Right lobe of liver (tissue), 6 donors: ENCODE results near the gene BSND. TPM values are rescaled to one million over a fixed set of nuclear protein-coding genes. Genes with fewer than 3 reads are reported as not detected.

ENCODE experiments used
- ATAC-seq, 4 donors: fragments of 200-7000 bp; cut with Tn5 transposase; one replicate each; pipeline ENCODE4 v1.9.1; 2020; ENCODE audit warnings: mild to moderate bottlenecking in 4 of 4, moderate library complexity in 4 of 4
- DNase-seq, 3 donors: peaks; one replicate each; pipeline ENCODE4 v3.0.0-alpha.2; 2020
- H3K27ac ChIP-seq, 3 donors: fragments of 200-600 bp; one replicate each; pipeline ENCODE4 v1.8.0; 2022
- H3K27me3 ChIP-seq, 2 donors: fragments of 200-600 bp; one replicate each; pipeline ENCODE4 v1.8.0; 2022
- H3K36me3 ChIP-seq, 4 donors: fragments of 200-600 bp; sonication (generic) in 1 of 4; one replicate each; pipeline versions ENCODE4 v1.5.1 to v1.8.0; 2017 to 2022; ENCODE audit warnings: control low read depth in 1 of 4
- H3K4me1 ChIP-seq, 4 donors: fragments of 200-600 bp; sonication (generic) in 1 of 4; one replicate each; pipeline versions ENCODE4 v1.5.1 to v1.8.0; 2017 to 2022; ENCODE audit warnings: control low read depth in 1 of 4
- H3K4me3 ChIP-seq, 3 donors: fragments of 200-600 bp; one replicate each; pipeline ENCODE4 v1.8.0; 2022
- H3K9me3 ChIP-seq, 4 donors: fragments of 200-600 bp; sonication (generic) in 1 of 4; one replicate each; pipeline versions ENCODE4 v1.5.1 to v1.8.0; 2017 to 2022; ENCODE audit warnings: control low read depth in 1 of 4
- CTCF ChIP-seq, 4 donors: fragments of 200-600 bp in 3 of 4; fragments of 450-650 bp in 1 of 4; IDR thresholded peaks; one replicate each; pipeline versions ENCODE4 v1.5.1 to v1.8.0; 2016 to 2022; ENCODE audit warnings: antibody characterized with exemption in 4 of 4, mild to moderate bottlenecking in 2 of 4
- POLR2A ChIP-seq: fragments of 450-650 bp; IDR thresholded peaks from one replicate; pipeline ENCODE4 v1.6.1; 2017; ENCODE audit warnings: antibody characterized with exemption, mild to moderate bottlenecking
- WGBS: methylation state at CpG from one replicate; pipeline ENCODE4 v1.1.6; 2018; ENCODE audit warnings: low coverage, low lambda C conversion rate; ENCODE audit not compliant: insufficient coverage; ENCODE audit errors: missing lambda C conversion rate; 5-methylcytosine and 5-hydroxymethylcytosine counted together
- intact Hi-C, 2 donors: fragments of 100-400 bp; cut with DNase I; formaldehyde crosslinking; loops; one replicate each; pipeline versions ENCODE4 v1.11.2 to v1.14.1; 2022
- long read RNA-seq: library from polyadenylated mRNA; unstranded; transcript quantifications from one replicate; pipeline ENCODE4 v2.0.0, GENCODE V29; 2019
- total RNA-seq, 6 experiments: library from RNA; depleted of rRNA in 2 of 6; stranded (reverse); fragments of >200 nt in 2 of 6; fragmentation: NEBNext Ultra II Directional in 3 of 6; extraction: Animal tissue kit (Norgen Biotek cat#: 25700) in 3 of 6; gene quantifications; one replicate each; pipeline versions ENCODE4 v1.1.0 to v1.2.4, GENCODE V29; 2016 to 2023
- donor health status: DM: no; HTN: yes; CAD: no.
- donor health status: DM: no; HTN: no; CAD: no.
- donor health status: DM: no; HTN: no; CAD: no.
- donor health status: DM: no; HTN: yes; CAD: no.
- donor health status: DM: no; HTN: yes; CAD: no.

Gene BSND
- not detected for total RNA-seq
- long read RNA-seq = 0 reads

GRCh38 chr1:54998677-54999076 is at the start of gene BSND:
BSND (plus strand) TSS chr1:54998933; CDS start chr1:54999187, 254 bp downstream.
- ATAC-seq = no peak
- no peaks in the 10 kb centered on the region for H3K9me3 ChIP-seq
- H3K27me3 ChIP-seq = no peaks in the 10 kb centered on the region
- DNase-seq = no peak
- intact Hi-C loops = loop anchor here (5.0 kb wide), 2 partner anchors 46 to 51 kb away; no protein-coding TSS in a partner anchor
- no peak for TF ChIP-seq POLR2A
- TF ChIP-seq CTCF (IDR thresholded peaks at IDR 0.05) = no peak
- 38% methylated on average over 5 of the region's 7 CpGs for WGBS
- no peak within 1 kb of the TSS for H3K27ac ChIP-seq
- no peaks in the 10 kb centered on the region for H3K36me3 ChIP-seq
- no peak within 1 kb of the TSS for H3K4me3 ChIP-seq
- peaks cover 0 to 7% (median 0%) of the 10 kb centered on the region in 4 donors for H3K4me1 ChIP-seq

- H3K27ac ChIP-seq = no peak overlapping the region
- H3K36me3 ChIP-seq = no peaks in the 10 kb centered on the region
- no peaks in the 10 kb centered on the region for H3K9me3 ChIP-seq
- intact Hi-C loops = loop anchor here in 1 of 2 donors (5.0 to 10.0 kb wide), 2 partner anchors 48 to 54 kb away; partner anchors contain the start of gene BSND
- ATAC-seq = no peak
- H3K27me3 ChIP-seq = no peaks in the 10 kb centered on the region
- H3K4me3 ChIP-seq = no peak overlapping the region
- TF ChIP-seq POLR2A (no peak), CTCF (IDR thresholded peaks at IDR 0.05) (no peak)
- WGBS = 87% methylated on average over 4 of the region's 4 CpGs
- H3K4me1 ChIP-seq = peaks cover 0 to 18% (median 0%) of the 10 kb centered on the region in 4 donors
- DNase-seq = no peak
These were observed 49.7 kb upstream of the BSND start for GRCh38 chr1:54949053-54949452.

- ATAC-seq (no peak), DNase-seq (no peak)
- intact Hi-C loops = loop anchor here in 1 of 2 donors (5.0 kb wide), 1 partner anchor 47 kb away; the partner anchor contains the start of gene BSND
- H3K4me3 ChIP-seq = no peak overlapping the region
- H3K27ac ChIP-seq = no peak overlapping the region
- H3K4me1 ChIP-seq = peaks cover 0 to 15% (median 0%) of the 10 kb centered on the region in 4 donors
- TF ChIP-seq POLR2A = no peak
- TF ChIP-seq CTCF (IDR thresholded peaks at IDR 0.05) = no peak
- WGBS = 54% methylated on average over 6 of the region's 6 CpGs
- H3K9me3 ChIP-seq = no peaks in the 10 kb centered on the region
- H3K36me3 ChIP-seq = no peaks in the 10 kb centered on the region
- no peaks in the 10 kb centered on the region for H3K27me3 ChIP-seq
These were observed 48.7 kb upstream of the BSND start for GRCh38 chr1:54950006-54950368.

- Histone ChIP-seq H3K36me3 (no peaks in the 10 kb centered on the region), H3K27me3 (no peaks in the 10 kb centered on the region), H3K27ac (no peak overlapping the region), H3K4me1 (peaks cover 0 to 10% (median 0%) of the 10 kb centered on the region in 4 donors), H3K4me3 (peak overlapping the region in 1 of 3 donors; percentile 33), H3K9me3 (no peaks in the 10 kb centered on the region)
- no peak for TF ChIP-seq POLR2A
- TF ChIP-seq CTCF (IDR thresholded peaks at IDR 0.05) = peak; percentile 72 to 83 (median 74)
- ATAC-seq = peak; percentile 94 to 97 (median 96)
- DNase-seq = peak; percentile 38 to 74 (median 66)
- intact Hi-C loops = loop anchor here in 1 of 2 donors (5.0 kb wide), 1 partner anchor 47 kb away; the partner anchor contains the start of gene BSND
- 17% methylated on average over 16 of the region's 27 CpGs for WGBS
These were observed 48.2 kb upstream of the BSND start for GRCh38 chr1:54950369-54951163.
